HEK293T (cell line): ENCODE measurements around the gene TCF25.

Source experiments
- ARNT ChIP-seq: fragments of 450-650 bp; IDR thresholded peaks from 2 replicates; pipeline ENCODE4 v1.6.1; 2017; ENCODE audit warnings: mild to moderate bottlenecking
- BHLHE40 ChIP-seq: fragments of 450-650 bp; IDR thresholded peaks from 2 replicates; pipeline ENCODE4 v1.6.1; 2016; ENCODE audit warnings: mild to moderate bottlenecking, moderate library complexity, borderline replicate concordance
- ELF4 ChIP-seq: fragments of 450-650 bp; IDR thresholded peaks from 2 replicates; pipeline ENCODE4 v1.6.1; 2017; ENCODE audit warnings: antibody characterized with exemption
- FOXM1 ChIP-seq: fragments of 450-650 bp; IDR thresholded peaks from 2 replicates; pipeline ENCODE4 v1.6.1; 2017; ENCODE audit warnings: mild to moderate bottlenecking, borderline replicate concordance
- L3MBTL2 ChIP-seq: fragments of 450-650 bp; conservative IDR thresholded peaks from 2 replicates; pipeline ENCODE4 v1.6.1; 2016; ENCODE audit warnings: mild to moderate bottlenecking
- LEF1 ChIP-seq: fragments of 450-650 bp; IDR thresholded peaks from 2 replicates; pipeline ENCODE4 v1.6.1; 2017; ENCODE audit warnings: mild to moderate bottlenecking, borderline replicate concordance
- NFRKB ChIP-seq: fragments of 450-650 bp; IDR thresholded peaks from 2 replicates; pipeline ENCODE4 v1.6.1; 2016; ENCODE audit warnings: mild to moderate bottlenecking, moderate library complexity
- SP1 ChIP-seq: fragments of 450-650 bp; IDR thresholded peaks from 2 replicates; pipeline ENCODE4 v1.6.1; 2017
- TARDBP ChIP-seq: fragments of 450-650 bp; IDR thresholded peaks from 2 replicates; pipeline ENCODE4 v1.6.1; 2016
- TF ChIP-seq, protein P1 (sequence below): fragments of 450-650 bp; IDR thresholded peaks from 2 replicates; pipeline ENCODE4 v1.6.1; 2016

DNA sequence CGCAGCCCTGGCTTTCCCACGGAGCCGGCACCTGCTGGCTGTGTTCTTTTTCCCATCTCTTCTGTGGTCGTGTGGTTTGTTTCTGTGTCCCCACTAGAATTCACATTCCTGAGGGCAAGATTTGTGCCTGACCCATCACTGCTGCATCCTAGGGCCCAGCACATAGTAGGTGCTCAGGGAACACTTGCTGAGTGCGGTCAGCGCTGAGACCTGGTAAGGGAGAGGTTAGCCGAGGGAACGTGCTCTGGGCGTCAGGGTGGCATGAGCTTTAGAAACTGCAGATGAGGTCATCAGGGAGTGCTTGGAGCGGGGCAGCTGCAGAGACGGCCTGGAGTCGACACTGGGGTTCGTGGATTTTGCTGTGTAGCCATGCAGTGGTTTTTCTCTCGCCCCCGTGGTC, 81.1 kb downstream of the TCF25 start:
- no peak for TF ChIP-seq ELF4
- TF ChIP-seq TARDBP = no peak
- TF ChIP-seq BHLHE40 = no peak
- no peak for TF ChIP-seq ARNT
- TF ChIP-seq FOXM1 = no peak
- no peak for TF ChIP-seq L3MBTL2
- TF ChIP-seq, protein P1, sequence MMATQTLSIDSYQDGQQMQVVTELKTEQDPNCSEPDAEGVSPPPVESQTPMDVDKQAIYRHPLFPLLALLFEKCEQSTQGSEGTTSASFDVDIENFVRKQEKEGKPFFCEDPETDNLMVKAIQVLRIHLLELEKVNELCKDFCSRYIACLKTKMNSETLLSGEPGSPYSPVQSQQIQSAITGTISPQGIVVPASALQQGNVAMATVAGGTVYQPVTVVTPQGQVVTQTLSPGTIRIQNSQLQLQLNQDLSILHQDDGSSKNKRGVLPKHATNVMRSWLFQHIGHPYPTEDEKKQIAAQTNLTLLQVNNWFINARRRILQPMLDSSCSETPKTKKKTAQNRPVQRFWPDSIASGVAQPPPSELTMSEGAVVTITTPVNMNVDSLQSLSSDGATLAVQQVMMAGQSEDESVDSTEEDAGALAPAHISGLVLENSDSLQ = no peak
- TF ChIP-seq NFRKB = no peak
- no peak for TF ChIP-seq SP1
- TF ChIP-seq LEF1 = no peak
